H1 (cell line): ENCODE measurements around the gene KRTAP10-8. TPM values are rescaled to one million over a fixed set of nuclear protein-coding genes. Genes with fewer than 3 reads are reported as not detected.

Source experiments
- CTCF ChIA-PET: fragments of 300-600 bp; sonication (Branson Sonifier 250); formaldehyde crosslinking; loops from one replicate; lab custom pipeline; 2021; ENCODE audit not compliant: partially characterized antibody; lab: Charles Lee
- POLR2A ChIA-PET: fragments of 300-600 bp; sonication (Branson Sonifier 250); formaldehyde crosslinking; loops from one replicate; lab custom pipeline; 2021; ENCODE audit warnings: inconsistent platforms; ENCODE audit not compliant: partially characterized antibody; lab: Charles Lee
- DNase-seq, 2 experiments: peaks; one replicate each; pipeline versions ENCODE4 v3.0.0 to v3.0.0-alpha.2; 2010 to 2022; ENCODE audit warnings: low spot score in 2 of 2, low read depth in 1 of 2, mixed read lengths in 1 of 2
- FAIRE-seq: peaks from 2 replicates; lab custom pipeline; 2011; peaks lifted over from hg19 to GRCh38; lab: Jason Lieb, UNC
- H2AFZ ChIP-seq: 2 replicates; pipeline ENCODE4 v1.8.1; 2012; ENCODE audit warnings: low read length, inconsistent platforms
- H2AK5ac ChIP-seq: 2 replicates; pipeline ENCODE4 v1.6.1; 2013; ENCODE audit warnings: low read depth, low read length
- H2BK120ac ChIP-seq: replicated peaks from 2 replicates; pipeline ENCODE3; 2013; ENCODE audit warnings: low read depth, low read length, inconsistent platforms
- H2BK12ac ChIP-seq: 2 replicates; pipeline ENCODE4 v1.6.1; 2013; ENCODE audit warnings: low read depth, low read length
- H2BK15ac ChIP-seq: 2 replicates; pipeline ENCODE4 v1.6.1; 2013; ENCODE audit warnings: low read length
- H2BK20ac ChIP-seq: 2 replicates; pipeline ENCODE4 v1.6.1; 2013; ENCODE audit warnings: low read length
- H2BK5ac ChIP-seq: 2 replicates; pipeline ENCODE4 v1.6.1; 2013; ENCODE audit warnings: low read depth, low read length
- H3K14ac ChIP-seq: 2 replicates; pipeline ENCODE4 v1.6.1; 2013; ENCODE audit warnings: inconsistent platforms; ENCODE audit not compliant: insufficient read length
- H3K18ac ChIP-seq: 2 replicates; pipeline ENCODE4 v1.6.1; 2013; ENCODE audit warnings: low read length; ENCODE audit errors: extremely low read depth
- H3K23ac ChIP-seq: 2 replicates; pipeline ENCODE4 v1.6.1; 2013; ENCODE audit warnings: inconsistent platforms; ENCODE audit not compliant: insufficient read length
- H3K23me2 ChIP-seq: 2 replicates; pipeline ENCODE4 v1.6.1; 2013; ENCODE audit warnings: low read depth, low read length
- H3K27ac ChIP-seq: 2 replicates; pipeline ENCODE4 v1.6.1; 2011; ENCODE audit warnings: low read depth, low read length, inconsistent platforms
- H3K27me3 ChIP-seq, 4 experiments: replicated peaks in 1 of 4; 1 replicate in 1 of 4; 2 replicates in 3 of 4; pipeline versions ENCODE4 v1.6.1 to v1.8.1; 2011 to 2013; ENCODE audit warnings: low read length in 3 of 4, mild to moderate bottlenecking in 3 of 4, inconsistent platforms in 2 of 4, mixed read lengths in 2 of 4, moderate library complexity in 1 of 4; ENCODE audit not compliant: control insufficient read depth in 3 of 4, insufficient read depth in 3 of 4; ENCODE audit errors: extremely low read depth in 1 of 4
- H3K36me3 ChIP-seq, 4 experiments: 2 replicates each; pipeline versions ENCODE4 v1.6.1 to v1.8.1; 2011 to 2013; ENCODE audit warnings: mild to moderate bottlenecking in 4 of 4, low read length in 3 of 4, moderate library complexity in 2 of 4, control low read depth in 1 of 4, inconsistent platforms in 1 of 4; ENCODE audit not compliant: insufficient read depth in 4 of 4, control insufficient read depth in 2 of 4
- H3K4ac ChIP-seq: replicated peaks from 2 replicates; pipeline ENCODE3; 2013; ENCODE audit warnings: low read length, low read depth, mixed read lengths, inconsistent platforms; ENCODE audit not compliant: insufficient read length
- H3K4me1 ChIP-seq, 4 experiments: replicated peaks in 1 of 4; 1 replicate in 1 of 4; 2 replicates in 3 of 4; pipeline versions ENCODE4 v1.6.1 to v1.8.1; 2011 to 2013; ENCODE audit warnings: low read length in 3 of 4, inconsistent platforms in 2 of 4, mixed read lengths in 1 of 4; ENCODE audit not compliant: insufficient read depth in 4 of 4, control insufficient read depth in 3 of 4
- H3K4me2 ChIP-seq, 2 experiments: 2 replicates each; pipeline versions ENCODE4 v1.6.1 to v1.8.1; 2011 to 2013; ENCODE audit warnings: low read depth in 2 of 2, low read length in 2 of 2, control low read depth in 1 of 2, inconsistent platforms in 1 of 2, mild to moderate bottlenecking in 1 of 2; ENCODE audit not compliant: insufficient read depth in 1 of 2
- H3K4me3 ChIP-seq, 4 experiments: fragments of 200-600, 300-600 bp in 1 of 4; sonication (generic), shearing (Covaris generic), sonication (Bioruptor Twin) in 1 of 4; 2 replicates each; pipeline versions ENCODE4 v1.5.1 to v1.8.1; 2011 to 2016; ENCODE audit warnings: low read length in 4 of 4, low read depth in 3 of 4, control low read depth in 2 of 4, inconsistent platforms in 2 of 4, mild to moderate bottlenecking in 2 of 4, mixed read lengths in 1 of 4, moderate library complexity in 1 of 4; ENCODE audit not compliant: insufficient read depth in 2 of 4; ENCODE audit errors: extremely low read depth in 1 of 4
- H3K56ac ChIP-seq: replicated peaks from 2 replicates; pipeline ENCODE3; 2013; ENCODE audit warnings: low read depth, mild to moderate bottlenecking, mixed read lengths, low read length, inconsistent platforms; ENCODE audit not compliant: insufficient read length
- H3K79me1 ChIP-seq: 2 replicates; pipeline ENCODE4 v1.6.1; 2013; ENCODE audit warnings: low read depth, low read length, control low read depth
- H3K79me2 ChIP-seq, 2 experiments: 2 replicates each; pipeline versions ENCODE4 v1.6.1 to v1.8.1; 2012 to 2013; ENCODE audit warnings: low read length in 2 of 2, mild to moderate bottlenecking in 2 of 2, inconsistent platforms in 1 of 2; ENCODE audit not compliant: insufficient read depth in 2 of 2, control insufficient read depth in 1 of 2
- H3K9ac ChIP-seq, 4 experiments: replicated peaks in 1 of 4; 1 replicate in 1 of 4; 2 replicates in 3 of 4; pipeline versions ENCODE4 v1.6.1 to v1.8.1; 2011 to 2013; ENCODE audit warnings: low read depth in 3 of 4, low read length in 3 of 4, control low read depth in 2 of 4, mild to moderate bottlenecking in 2 of 4, moderate library complexity in 2 of 4, inconsistent platforms in 1 of 4; ENCODE audit errors: extremely low read depth in 1 of 4
- H3K9me3 ChIP-seq, 2 experiments: 2 replicates each; pipeline versions ENCODE4 v1.6.1 to v1.8.1; 2012 to 2013; ENCODE audit warnings: mild to moderate bottlenecking in 2 of 2, moderate library complexity in 2 of 2, control low read depth in 1 of 2, inconsistent platforms in 1 of 2, low read depth in 1 of 2, low read length in 1 of 2, mixed read lengths in 1 of 2; ENCODE audit not compliant: insufficient read depth in 2 of 2
- H4K20me1 ChIP-seq, 2 experiments: replicated peaks in 1 of 2; 2 replicates each; pipeline versions ENCODE3 to v1.8.1; 2011 to 2013; ENCODE audit warnings: inconsistent platforms in 2 of 2, low read length in 2 of 2, mild to moderate bottlenecking in 1 of 2; ENCODE audit not compliant: insufficient read depth in 2 of 2, control insufficient read depth in 1 of 2
- H4K5ac ChIP-seq: 2 replicates; pipeline ENCODE4 v1.6.1; 2013; ENCODE audit warnings: low read length, low read depth, mixed read lengths, inconsistent platforms; ENCODE audit not compliant: insufficient read length
- H4K8ac ChIP-seq: 2 replicates; pipeline ENCODE4 v1.8.0; 2013; ENCODE audit warnings: mild to moderate bottlenecking, moderate library complexity, low read length, inconsistent platforms; ENCODE audit not compliant: insufficient read depth; ENCODE audit errors: extremely low read depth
- H4K91ac ChIP-seq: replicated peaks from 2 replicates; pipeline ENCODE3; 2013; ENCODE audit warnings: low read length, mixed read lengths, inconsistent platforms; ENCODE audit not compliant: insufficient read length
- NANOG ChIP-seq: IDR thresholded peaks from 2 replicates; pipeline ENCODE4 v1.6.1; 2011; ENCODE audit warnings: low read length, low read depth, mild to moderate bottlenecking, inconsistent platforms; ENCODE audit not compliant: insufficient read depth, poor library complexity, severe bottlenecking
- POLR2A ChIP-seq, 2 experiments: IDR thresholded peaks; 1 replicate in 1 of 2; 2 replicates in 1 of 2; pipeline ENCODE4 v1.6.1; 2011; ENCODE audit warnings: low read depth in 2 of 2, low read length in 2 of 2, mild to moderate bottlenecking in 2 of 2; ENCODE audit errors: control extremely low read depth in 1 of 2
- POU5F1 ChIP-seq: IDR thresholded peaks from 2 replicates; pipeline ENCODE4 v1.6.1; 2011; ENCODE audit warnings: low read depth, mild to moderate bottlenecking, low read length, moderate library complexity
- RAD21 ChIP-seq, 2 experiments: IDR thresholded peaks in 1 of 2; conservative IDR thresholded peaks in 1 of 2; 2 replicates each; pipeline ENCODE4 v1.6.1; 2011; ENCODE audit warnings: low read depth in 2 of 2, low read length in 2 of 2, improper control_type of control experiment in 1 of 2, inconsistent platforms in 1 of 2, mild to moderate bottlenecking in 1 of 2, moderate library complexity in 1 of 2
- SAP30 ChIP-seq: fragments of 300-600 bp; sonication (generic); IDR thresholded peaks from 2 replicates; pipeline ENCODE4 v1.7.1; 2012; ENCODE audit warnings: low read length, moderate library complexity, mild to moderate bottlenecking, inconsistent platforms; ENCODE audit not compliant: insufficient read depth, insufficient replicate concordance
- SIN3A ChIP-seq, 2 experiments: IDR thresholded peaks in 1 of 2; conservative IDR thresholded peaks in 1 of 2; 2 replicates each; pipeline ENCODE4 v1.6.1; 2011 to 2012; ENCODE audit warnings: low read length in 2 of 2, improper control_type of control experiment in 1 of 2, low read depth in 1 of 2, mild to moderate bottlenecking in 1 of 2
- TAF7 ChIP-seq: optimal IDR thresholded peaks from 2 replicates; pipeline ENCODE3; 2011; ENCODE audit warnings: low read depth, mild to moderate bottlenecking, inconsistent platforms, low read length, moderate library complexity, borderline replicate concordance
- WGBS, 2 experiments: shearing (Covaris generic) in 1 of 2; methylation state at CpG; one replicate each; pipeline versions ENCODE4 v1.1.6 to v1.1.7; 2013 to 2015; ENCODE audit warnings: low lambda C conversion rate in 2 of 2, mixed read lengths in 2 of 2, inconsistent platforms in 1 of 2, low coverage in 1 of 2, missing lambda C conversion rate in 1 of 2; ENCODE audit not compliant: insufficient replicate concordance in 2 of 2, insufficient coverage in 1 of 2, insufficient read length in 1 of 2; ENCODE audit errors: extremely low coverage in 1 of 2, missing lambda C conversion rate in 1 of 2; 5-methylcytosine and 5-hydroxymethylcytosine counted together
- polyA plus RNA-seq, 7 experiments: library from polyadenylated mRNA; depleted of rRNA in 3 of 7; stranded (reverse) in 5 of 7; unstranded in 2 of 7; fragments of >200 nt in 5 of 7; fragments of 200-250 nt in 2 of 7; gene quantifications; 1 replicate in 5 of 7; 2 replicates in 1 of 7; 4 replicates in 1 of 7; pipeline versions ENCODE4 v1.2.1 to v1.2.3, GENCODE V29; 2011 to 2013; ENCODE audit warnings: missing spikeins in 2 of 7, mixed read lengths in 2 of 7
- total RNA-seq: library from RNA; stranded (reverse); fragmentation: NEBNext Ultra II Directional; extraction: Animal tissue kit (Norgen Biotek cat#: 25700); gene quantifications from 2 replicates; pipeline ENCODE4 v1.2.1, GENCODE V29; 2021

The KRTAP10-8 gene
- total and polyA plus RNA-seq, 2 of the 8 experiments (the other 6 are each of a cell fraction or from before 2014, with no cell fraction given): not detected

DNA sequence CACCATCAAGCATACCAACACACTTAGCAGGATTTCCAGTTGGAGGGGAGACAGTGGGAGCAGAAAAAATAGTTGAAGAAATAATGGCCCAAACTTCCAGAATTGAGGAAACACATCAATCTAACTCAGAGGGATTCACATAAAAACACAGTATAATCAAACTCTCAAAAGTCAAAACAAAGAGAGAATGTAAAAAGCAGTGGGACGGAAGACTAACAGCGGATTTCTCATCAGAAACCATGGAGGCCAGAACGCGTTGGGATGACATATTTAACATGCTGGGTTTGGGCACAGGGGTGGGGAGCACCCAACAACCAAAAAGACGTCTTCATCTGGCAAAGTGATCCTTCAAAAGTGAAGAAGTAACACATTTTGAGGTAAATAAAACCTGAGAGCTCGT is 8.0 kb downstream of the KRTAP10-8 start:
- WGBS, 2 experiments: 86% methylated on average over 6 of the region's 6 CpGs; no CpG with 5 or more reads in 1 of the 2 experiments
- H3K18ac ChIP-seq: no peak overlapping the region
- no peaks in the 10 kb centered on the region for H3K79me2 ChIP-seq
- H3K27me3 ChIP-seq: no peaks in the 10 kb centered on the region
- no peak overlapping the region for H3K56ac ChIP-seq
- H2BK12ac ChIP-seq: no peak overlapping the region
- no peak overlapping the region for H4K8ac ChIP-seq
- H3K4me1 ChIP-seq: peaks cover 0 to 4% (median 2%) of the 10 kb centered on the region in 4 experiments; a peak in 4 of 7 replicates
- no peak overlapping the region for H2BK5ac ChIP-seq
- no peak overlapping the region for H3K4me2 ChIP-seq
- H3K27ac ChIP-seq: no peak overlapping the region
- no peak overlapping the region for H2AFZ ChIP-seq
- H3K23ac ChIP-seq: no peak overlapping the region
- H3K36me3 ChIP-seq: no peaks in the 10 kb centered on the region
- H3K79me1 ChIP-seq: no peaks in the 10 kb centered on the region; the same call in 1 of the 2 replicates
- H3K9me3 ChIP-seq: peaks cover 18 to 19% of the 10 kb centered on the region in 2 experiments
- H3K14ac ChIP-seq: no peak overlapping the region
- no peak overlapping the region for H3K4ac ChIP-seq
- no peak overlapping the region for H2BK20ac ChIP-seq
- H2BK120ac ChIP-seq: no peak overlapping the region
- H3K23me2 ChIP-seq: no peaks in the 10 kb centered on the region
- no peak overlapping the region for H3K4me3 ChIP-seq
- no peak for DNase-seq
- no peak overlapping the region for H4K91ac ChIP-seq
- TF ChIP-seq SAP30: no peak
- TF ChIP-seq POLR2A (IDR thresholded peaks at IDR 0.05; ENCODE audit: control extremely low read depth in 1 of 2, low read depth in 2 of 2, low read length in 2 of 2): no peak
- TF ChIP-seq SIN3A (conservative IDR thresholded peaks at IDR 0.05 in 1 of 2, IDR thresholded peaks at IDR 0.05 in 1 of 2; ENCODE audit: low read depth in 1 of 2, low read length in 2 of 2): no peak
- TF ChIP-seq NANOG: no peak
- no peak for TF ChIP-seq TAF7
- no peak for TF ChIP-seq RAD21 (IDR thresholded peaks at IDR 0.05 in 1 of 2, conservative IDR thresholded peaks at IDR 0.05 in 1 of 2; ENCODE audit: low read depth in 2 of 2, low read length in 2 of 2)
- no peak for TF ChIP-seq POU5F1
- H4K5ac ChIP-seq: no peak overlapping the region
- POLR2A ChIA-PET: no interaction called here
- no peak for FAIRE-seq
- no peak overlapping the region for H2BK15ac ChIP-seq
- CTCF ChIA-PET: interaction anchor here (1.1 to 4.0 kb wide), 4 partner anchors 11 to 140 kb away, joined by 4 to 16 read pairs (median 9); partner anchors contain the start of gene KRTAP10-7
- H4K20me1 ChIP-seq: no peaks in the 10 kb centered on the region
- H3K9ac ChIP-seq: no peak overlapping the region
- no peak overlapping the region for H2AK5ac ChIP-seq
